Prostate gland (tissue), 2 donors: Measurements from ENCODE around the gene ANKRD44. TPM values are rescaled to one million over a fixed set of nuclear protein-coding genes. Genes with fewer than 3 reads are reported as not detected.

Source experiments
- DNase-seq: peaks from one replicate; pipeline ENCODE4 v3.0.0-alpha.2; 2019; ENCODE audit warnings: low spot score
- H3K27ac ChIP-seq, 2 donors: fragments of 200-600 bp; sonication (generic); 2 replicates each; pipeline ENCODE4 v1.5.1; 2017 to 2019
- H3K27me3 ChIP-seq: fragments of 200-600 bp; sonication (generic); replicated peaks from 2 replicates; pipeline ENCODE4 v1.5.1; 2019; ENCODE audit not compliant: insufficient read depth
- H3K36me3 ChIP-seq, 2 donors: fragments of 200-600 bp; sonication (generic); 1 replicate in 1 of 2; 2 replicates in 1 of 2; pipeline versions ENCODE4 v1.5.1 to v1.8.1; 2017 to 2019
- H3K4me1 ChIP-seq: fragments of 200-600 bp; sonication (generic); replicated peaks from 2 replicates; pipeline ENCODE4 v1.5.1; 2019
- H3K4me3 ChIP-seq, 2 donors: fragments of 200-600 bp; sonication (generic); 2 replicates each; pipeline ENCODE4 v1.5.1; 2017 to 2019
- H3K9me3 ChIP-seq: fragments of 200-600 bp; sonication (generic); 2 replicates; pipeline ENCODE4 v1.5.1; 2017
- CTCF ChIP-seq, 4 experiments: fragments of 200-600 bp in 2 of 4; fragments of 450-650 bp in 2 of 4; sonication (generic) in 2 of 4; IDR thresholded peaks; 1 replicate in 3 of 4; 2 replicates in 1 of 4; pipeline ENCODE4 v1.5.1; 2016 to 2019; ENCODE audit warnings: antibody characterized with exemption in 4 of 4, mild to moderate bottlenecking in 2 of 4, moderate library complexity in 2 of 4
- POLR2A ChIP-seq: fragments of 450-650 bp; IDR thresholded peaks from one replicate; pipeline ENCODE4 v1.6.1; 2016; ENCODE audit warnings: antibody characterized with exemption, mild to moderate bottlenecking
- POLR2AphosphoS5 ChIP-seq: sonication (generic); formaldehyde crosslinking; IDR thresholded peaks from one replicate; pipeline ENCODE4 v1.6.1; 2017; ENCODE audit warnings: antibody characterized with exemption
- whole genome bisulfite sequencing: methylation state at CpG from one replicate; pipeline ENCODE4 v1.1.5; 2018; 5-methylcytosine and 5-hydroxymethylcytosine counted together
- intact Hi-C: fragments of 100-400 bp; cut with DNase I; formaldehyde crosslinking; loops from one replicate; pipeline ENCODE4 v1.14.2; 2022
- total RNA-seq, 2 donors: library from RNA; depleted of rRNA; stranded (reverse); fragments of >200 nt; gene quantifications; one replicate each; pipeline ENCODE4 v1.1.0, GENCODE V29; 2016

Gene ANKRD44
- total RNA-seq, 2 donors from 2014 or later, result 6.0 to 11.2 TPM

- Histone ChIP-seq H3K27ac (no peak overlapping the region), H3K9me3 (no peaks in the 10 kb centered on the region), H3K36me3 (no peaks in the 10 kb centered on the region), H3K4me3 (no peak overlapping the region), H3K4me1 (no peaks in the 10 kb centered on the region), H3K27me3 (no peaks in the 10 kb centered on the region)
- no peak for TF ChIP-seq POLR2AphosphoS5
- TF ChIP-seq POLR2A, result no peak
- TF ChIP-seq CTCF (IDR thresholded peaks at IDR 0.05), result no peak
- intact Hi-C loops, result no loop called here
- DNase-seq, result no peak
- 95% methylated on average over 2 of the region's 2 CpGs for WGBS
Observed at GRCh38 chr2:197232010-197232409, 78.6 kb downstream of the ANKRD44 start.

GRCh38 chr2:197229509-197230443, 80.8 kb downstream of the ANKRD44 start:
- Histone ChIP-seq H3K27ac (no peak overlapping the region), H3K4me1 (no peaks in the 10 kb centered on the region), H3K9me3 (no peaks in the 10 kb centered on the region), H3K4me3 (no peak overlapping the region), H3K36me3 (no peaks in the 10 kb centered on the region), H3K27me3 (no peaks in the 10 kb centered on the region)
- no peak for DNase-seq
- 10% methylated on average over 4 of the region's 4 CpGs for WGBS
- intact Hi-C loops, result no loop called here
- TF ChIP-seq POLR2AphosphoS5 (no peak), CTCF (IDR thresholded peaks at IDR 0.05) (no peak), POLR2A (no peak)

GRCh38 chr2:197223451-197223850, 87.1 kb downstream of the ANKRD44 start:
- DNase-seq, result no peak
- no peak overlapping the region for H3K27ac ChIP-seq
- no peaks in the 10 kb centered on the region for H3K4me1 ChIP-seq
- no peaks in the 10 kb centered on the region for H3K27me3 ChIP-seq
- no peaks in the 10 kb centered on the region for H3K9me3 ChIP-seq
- no peaks in the 10 kb centered on the region for H3K36me3 ChIP-seq
- TF ChIP-seq CTCF (IDR thresholded peaks at IDR 0.05), result no peak
- TF ChIP-seq POLR2AphosphoS5, result no peak
- no peak for TF ChIP-seq POLR2A
- 95% methylated on average over 2 of the region's 2 CpGs for WGBS
- intact Hi-C loops, result no loop called here
- no peak overlapping the region for H3K4me3 ChIP-seq

GRCh38 chr2:197219636-197220035, 90.9 kb downstream of the ANKRD44 start:
- Histone ChIP-seq H3K4me3 (no peak overlapping the region), H3K4me1 (no peaks in the 10 kb centered on the region), H3K9me3 (no peaks in the 10 kb centered on the region), H3K36me3 (no peaks in the 10 kb centered on the region), H3K27ac (no peak overlapping the region), H3K27me3 (no peaks in the 10 kb centered on the region)
- WGBS, result 72% methylated on average over 4 of the region's 4 CpGs
- intact Hi-C loops, result no loop called here
- no peak for DNase-seq
- TF ChIP-seq POLR2A, result no peak
- no peak for TF ChIP-seq CTCF (IDR thresholded peaks at IDR 0.05)
- no peak for TF ChIP-seq POLR2AphosphoS5

- no peak for TF ChIP-seq CTCF (IDR thresholded peaks at IDR 0.05)
- TF ChIP-seq POLR2A, result no peak
- TF ChIP-seq POLR2AphosphoS5, result no peak
- Histone ChIP-seq H3K36me3 (no peaks in the 10 kb centered on the region), H3K4me3 (no peak overlapping the region), H3K27ac (no peak overlapping the region), H3K27me3 (no peaks in the 10 kb centered on the region), H3K4me1 (no peaks in the 10 kb centered on the region), H3K9me3 (no peaks in the 10 kb centered on the region)
- intact Hi-C loops, result no loop called here
- no peak for DNase-seq
- 50% methylated on average over 2 of the region's 2 CpGs for WGBS
Observed at GRCh38 chr2:197217541-197217940, 93.0 kb downstream of the ANKRD44 start.
